ENCODE results near the gene PANK4. TPM values are rescaled to one million over a fixed set of nuclear protein-coding genes. Genes with fewer than 3 reads are reported as not detected.

PANK4 gene
- total and polyA plus RNA-seq, 4 donors = 25.7 to 37.9 (median 32.2) TPM

DNA sequence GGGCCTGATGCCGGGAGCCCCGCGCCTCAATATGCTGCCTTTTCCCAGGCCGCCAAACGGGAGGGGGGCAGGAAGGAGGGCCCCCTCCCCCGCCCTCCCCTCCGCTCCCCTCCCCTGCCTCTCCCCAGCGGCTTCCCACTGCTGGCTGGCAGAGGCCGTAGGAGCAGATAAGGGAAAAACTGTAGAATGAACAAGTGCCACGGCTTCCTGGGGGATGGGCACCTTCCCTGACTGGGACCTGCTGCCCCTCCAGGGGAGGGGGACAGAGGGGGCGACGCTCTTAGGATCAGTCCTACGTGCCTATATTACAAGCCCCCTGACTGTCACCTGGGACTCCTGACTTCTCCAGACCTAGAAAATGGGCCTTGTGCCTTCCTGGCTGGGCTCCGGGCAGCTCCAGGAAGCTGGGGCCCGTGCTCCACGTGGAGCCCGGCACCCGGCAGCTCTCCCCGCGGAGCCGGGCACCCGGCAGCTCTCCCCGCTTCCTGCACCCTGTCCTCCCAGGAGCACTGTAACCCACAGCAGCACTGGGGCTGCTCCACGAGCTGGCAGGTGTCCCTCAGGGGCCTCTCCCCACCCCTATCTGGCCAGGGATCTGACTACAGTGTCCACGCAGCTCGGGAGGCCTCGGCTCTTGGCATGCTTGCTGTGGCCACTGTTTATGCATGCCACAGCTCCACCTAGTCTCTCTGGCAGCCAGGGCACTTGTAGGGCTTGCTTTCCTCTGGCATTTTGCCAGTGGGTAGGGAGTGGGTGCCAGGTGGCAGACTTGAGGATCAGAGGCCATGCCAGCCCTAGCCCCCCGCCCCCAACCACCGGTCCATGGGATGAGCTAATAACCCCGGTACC lies 4.3 kb upstream of the PANK4 start:
- Histone ChIP-seq H3K4me3 (ENCODE audit: low read depth, low read length) (no peak overlapping the region), H3K27ac (ENCODE audit: low read depth, low read length) (peak overlapping the region; percentile 81), H3K4me1 (ENCODE audit: control insufficient read depth, insufficient read depth, low read length) (peaks cover 86% of the 10 kb centered on the region), H3K9me3 (ENCODE audit: control insufficient read depth, insufficient read depth, low read length) (no peaks in the 10 kb centered on the region), H3K36me3 (ENCODE audit: control insufficient read depth, insufficient read depth, low read length) (peaks cover 13% of the 10 kb centered on the region), H3K27me3 (ENCODE audit: control insufficient read depth, insufficient read depth, low read length) (peaks cover 16% of the 10 kb centered on the region)
- WGBS (ENCODE audit: insufficient coverage) = 8% methylated on average over 23 of the region's 30 CpGs
- DNase-seq (ENCODE audit: low read depth in 4 of 6, low spot score in 6 of 6) = peak in 2 of 6 donors; percentile 80 to 87

DNA sequence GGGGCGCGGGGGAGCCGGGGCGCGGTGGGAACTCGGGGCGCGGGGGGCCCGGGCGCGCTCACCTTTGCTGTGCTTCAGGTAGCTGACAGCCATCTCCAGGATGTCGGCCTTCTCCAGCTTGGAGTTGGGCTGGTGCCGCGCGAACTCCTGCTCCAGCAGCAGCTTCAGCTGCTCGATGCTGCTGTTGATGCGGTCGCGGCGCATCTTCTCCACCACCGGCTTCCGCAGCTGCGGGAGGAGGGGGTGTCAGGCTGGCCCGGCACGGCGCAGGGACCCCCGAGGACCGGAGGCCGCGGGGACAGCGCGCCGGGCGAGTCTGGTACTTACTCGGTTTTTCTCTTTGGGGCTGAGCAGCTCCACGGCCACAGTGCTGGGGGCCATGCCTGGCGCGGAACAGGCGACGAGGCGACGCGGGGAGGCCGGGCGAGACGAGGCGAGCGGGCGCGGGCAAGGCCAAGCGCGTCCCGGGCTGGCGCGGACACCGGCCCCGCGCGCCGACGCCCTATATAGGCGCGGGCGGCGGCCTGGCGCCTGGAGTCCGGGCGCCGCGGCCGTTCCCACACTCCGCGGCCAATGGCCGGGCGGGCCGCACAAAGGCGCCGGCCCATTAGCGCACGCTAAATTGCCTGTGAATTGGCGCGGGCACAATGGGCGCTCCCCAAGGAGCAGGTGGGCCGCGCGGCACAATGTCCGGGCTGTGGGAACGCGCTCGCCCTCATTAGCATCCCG lies 3.6 kb upstream of the PANK4 start, which contains the start of gene HES5:
TSS of gene HES5 (minus strand) at position 480 of the 729 bp plus-strand sequence. CDS start at position 381, 99 bp downstream.
- Histone ChIP-seq H3K36me3 (ENCODE audit: control insufficient read depth, insufficient read depth, low read length) (peaks cover 13% of the 10 kb centered on the region), H3K27me3 (ENCODE audit: control insufficient read depth, insufficient read depth, low read length) (peaks cover 14% of the 10 kb centered on the region), H3K4me1 (ENCODE audit: control insufficient read depth, insufficient read depth, low read length) (peaks cover 86% of the 10 kb centered on the region), H3K9me3 (ENCODE audit: control insufficient read depth, insufficient read depth, low read length) (no peaks in the 10 kb centered on the region), H3K27ac (ENCODE audit: low read depth, low read length) (peak within 1 kb of the TSS; percentile 81), H3K4me3 (ENCODE audit: low read depth, low read length) (peak within 1 kb of the TSS; percentile 37)
- DNase-seq (ENCODE audit: low read depth in 4 of 6, low spot score in 6 of 6) = peak in 3 of 6 donors; percentile 78 to 93 (median 92)
- WGBS (ENCODE audit: insufficient coverage) = under 1% methylated on average over 91 of the region's 91 CpGs

GRCh38 chr1:2528966-2529783 lies 2.8 kb upstream of the PANK4 start:
- H3K9me3 ChIP-seq (ENCODE audit: control insufficient read depth, insufficient read depth, low read length) = no peaks in the 10 kb centered on the region
- peak in 1 of 6 donors; percentile 72 for DNase-seq (ENCODE audit: low read depth in 4 of 6, low spot score in 6 of 6)
- H3K4me3 ChIP-seq (ENCODE audit: low read depth, low read length) = peak overlapping the region; percentile 37
- 2% methylated on average over 84 of the region's 84 CpGs for WGBS (ENCODE audit: insufficient coverage)
- peaks cover 14% of the 10 kb centered on the region for H3K27me3 ChIP-seq (ENCODE audit: control insufficient read depth, insufficient read depth, low read length)
- H3K27ac ChIP-seq (ENCODE audit: low read depth, low read length) = peak overlapping the region; percentile 52
- peaks cover 86% of the 10 kb centered on the region for H3K4me1 ChIP-seq (ENCODE audit: control insufficient read depth, insufficient read depth, low read length)
- H3K36me3 ChIP-seq (ENCODE audit: control insufficient read depth, insufficient read depth, low read length) = peaks cover 16% of the 10 kb centered on the region

GRCh38 chr1:2528611-2528965 lies 2.2 kb upstream of the PANK4 start:
- H3K27me3 ChIP-seq (ENCODE audit: control insufficient read depth, insufficient read depth, low read length) = peaks cover 14% of the 10 kb centered on the region
- peak overlapping the region; percentile 37 for H3K4me3 ChIP-seq (ENCODE audit: low read depth, low read length)
- DNase-seq (ENCODE audit: low read depth in 4 of 6, low spot score in 6 of 6) = peak in 1 of 6 donors; percentile 35
- WGBS (ENCODE audit: insufficient coverage) = 18% methylated on average over 10 of the region's 10 CpGs
- no peaks in the 10 kb centered on the region for H3K9me3 ChIP-seq (ENCODE audit: control insufficient read depth, insufficient read depth, low read length)
- peaks cover 19% of the 10 kb centered on the region for H3K36me3 ChIP-seq (ENCODE audit: control insufficient read depth, insufficient read depth, low read length)
- H3K27ac ChIP-seq (ENCODE audit: low read depth, low read length) = peak overlapping the region; percentile 52
- H3K4me1 ChIP-seq (ENCODE audit: control insufficient read depth, insufficient read depth, low read length) = peaks cover 86% of the 10 kb centered on the region

- peak in 2 of 6 donors; percentile 54 to 74 for DNase-seq (ENCODE audit: low read depth in 4 of 6, low spot score in 6 of 6)
Observed at GRCh38 chr1:2528016-2528415, 1.6 kb upstream of the PANK4 start.

DNA sequence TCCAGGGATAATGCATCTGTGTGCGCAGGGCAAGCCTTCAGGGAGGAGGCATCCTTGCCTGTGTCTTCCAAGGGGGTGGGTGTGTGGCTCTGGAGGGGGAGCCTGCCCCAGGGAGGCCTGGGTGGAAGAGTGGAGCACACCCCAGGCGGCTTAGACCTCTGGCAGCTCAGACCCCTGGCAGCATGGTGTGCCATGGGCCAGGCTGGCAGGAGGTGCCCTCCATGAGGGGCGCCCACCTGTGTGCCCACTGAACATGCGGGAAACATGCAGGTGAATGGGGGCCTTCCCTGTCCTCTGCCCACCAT lies 1.1 kb upstream of the PANK4 start:
- DNase-seq (ENCODE audit: low read depth in 4 of 6, low spot score in 6 of 6) = no peak
- peaks cover 14% of the 10 kb centered on the region for H3K27me3 ChIP-seq (ENCODE audit: control insufficient read depth, insufficient read depth, low read length)
- WGBS (ENCODE audit: insufficient coverage) = 55% methylated on average over 4 of the region's 4 CpGs
- H3K27ac ChIP-seq (ENCODE audit: low read depth, low read length) = peak overlapping the region; percentile 79
- no peaks in the 10 kb centered on the region for H3K9me3 ChIP-seq (ENCODE audit: control insufficient read depth, insufficient read depth, low read length)
- H3K4me1 ChIP-seq (ENCODE audit: control insufficient read depth, insufficient read depth, low read length) = peaks cover 78% of the 10 kb centered on the region
- H3K36me3 ChIP-seq (ENCODE audit: control insufficient read depth, insufficient read depth, low read length) = peaks cover 24% of the 10 kb centered on the region
- no peak overlapping the region for H3K4me3 ChIP-seq (ENCODE audit: low read depth, low read length)

More at GRCh38 chr1:2528016-2528415, 1.6 kb upstream of the PANK4 start:
- H3K36me3 ChIP-seq (ENCODE audit: control insufficient read depth, insufficient read depth, low read length) = peaks cover 23% of the 10 kb centered on the region
- H3K4me3 ChIP-seq (ENCODE audit: low read depth, low read length) = peak overlapping the region; percentile 37
- H3K27me3 ChIP-seq (ENCODE audit: control insufficient read depth, insufficient read depth, low read length) = peaks cover 14% of the 10 kb centered on the region
- 26% methylated on average over 12 of the region's 12 CpGs for WGBS (ENCODE audit: insufficient coverage)
- peak overlapping the region; percentile 79 for H3K27ac ChIP-seq (ENCODE audit: low read depth, low read length)
- H3K9me3 ChIP-seq (ENCODE audit: control insufficient read depth, insufficient read depth, low read length) = no peaks in the 10 kb centered on the region
- peaks cover 83% of the 10 kb centered on the region for H3K4me1 ChIP-seq (ENCODE audit: control insufficient read depth, insufficient read depth, low read length)

GRCh38 chr1:2526824-2527555 lies 594 bp upstream of the PANK4 start:
- peaks cover 14% of the 10 kb centered on the region for H3K27me3 ChIP-seq (ENCODE audit: control insufficient read depth, insufficient read depth, low read length)
- DNase-seq (ENCODE audit: low read depth in 4 of 6, low spot score in 6 of 6) = peak in 2 of 6 donors; percentile 78 to 80

GRCh38 chr1:2525572-2525919 lies 850 bp downstream of the PANK4 start:
- Histone ChIP-seq H3K27ac (ENCODE audit: low read depth, low read length) (no peak overlapping the region), H3K9me3 (ENCODE audit: control insufficient read depth, insufficient read depth, low read length) (no peaks in the 10 kb centered on the region), H3K4me1 (ENCODE audit: control insufficient read depth, insufficient read depth, low read length) (peaks cover 58% of the 10 kb centered on the region), H3K27me3 (ENCODE audit: control insufficient read depth, insufficient read depth, low read length) (peaks cover 3% of the 10 kb centered on the region), H3K4me3 (ENCODE audit: low read depth, low read length) (peak overlapping the region; percentile 69), H3K36me3 (ENCODE audit: control insufficient read depth, insufficient read depth, low read length) (peaks cover 36% of the 10 kb centered on the region)
- no peak for DNase-seq (ENCODE audit: low read depth in 4 of 6, low spot score in 6 of 6)
- 5% methylated on average over 20 of the region's 20 CpGs for WGBS (ENCODE audit: insufficient coverage)

More at GRCh38 chr1:2526824-2527555, 594 bp upstream of the PANK4 start:
- H3K4me1 ChIP-seq (ENCODE audit: control insufficient read depth, insufficient read depth, low read length) = peaks cover 73% of the 10 kb centered on the region
- peak overlapping the region; percentile 79 for H3K27ac ChIP-seq (ENCODE audit: low read depth, low read length)
- peaks cover 24% of the 10 kb centered on the region for H3K36me3 ChIP-seq (ENCODE audit: control insufficient read depth, insufficient read depth, low read length)
- H3K4me3 ChIP-seq (ENCODE audit: low read depth, low read length) = no peak overlapping the region
- WGBS (ENCODE audit: insufficient coverage) = 13% methylated on average over 20 of the region's 20 CpGs
- H3K9me3 ChIP-seq (ENCODE audit: control insufficient read depth, insufficient read depth, low read length) = no peaks in the 10 kb centered on the region
